ENCODE measurements around the gene MUSTN1.

The MUSTN1 gene

DNA sequence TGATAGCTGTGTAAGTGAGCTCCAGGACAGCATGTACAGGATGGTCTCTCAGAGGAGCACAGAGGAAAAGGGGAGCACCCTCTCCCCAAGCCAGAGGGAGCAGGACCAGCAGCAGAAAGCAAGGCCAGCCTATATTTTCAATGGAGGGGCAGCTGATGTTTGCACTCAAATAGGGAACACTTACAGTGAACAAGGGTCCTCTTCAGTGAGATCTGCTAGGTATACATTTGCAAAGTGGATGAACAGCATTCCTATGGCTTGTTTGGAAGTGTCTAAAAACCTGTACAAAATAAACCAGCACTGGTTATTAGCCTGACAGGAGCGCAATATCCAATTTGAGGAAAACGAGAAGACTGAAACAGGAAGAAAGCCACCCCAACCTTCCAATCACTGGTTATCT, 17.6 kb upstream of the MUSTN1 start:
- DNase-seq (ENCODE audit: low spot score), result no peak

DNA sequence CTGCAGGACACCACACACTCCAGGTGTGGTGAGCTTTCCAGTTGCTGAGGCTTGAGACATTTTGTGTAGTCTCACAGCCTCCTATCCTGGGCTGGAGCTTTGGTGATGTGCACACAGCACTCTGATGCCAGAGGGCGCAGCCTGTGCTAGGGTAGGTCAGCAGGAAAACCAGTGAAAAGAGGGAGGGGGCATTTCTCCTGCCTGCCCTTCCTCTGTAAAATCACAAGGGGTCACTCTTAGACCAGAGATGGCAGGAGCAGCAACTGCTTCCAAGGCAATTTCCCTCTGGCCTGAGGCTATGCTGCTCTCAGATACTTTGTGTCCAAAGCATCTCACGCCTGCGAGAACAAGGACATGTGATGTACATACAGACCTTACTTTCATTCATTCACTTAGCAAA, 16.5 kb upstream of the MUSTN1 start:
- DNase-seq (ENCODE audit: low spot score), result peak; percentile 42

DNA sequence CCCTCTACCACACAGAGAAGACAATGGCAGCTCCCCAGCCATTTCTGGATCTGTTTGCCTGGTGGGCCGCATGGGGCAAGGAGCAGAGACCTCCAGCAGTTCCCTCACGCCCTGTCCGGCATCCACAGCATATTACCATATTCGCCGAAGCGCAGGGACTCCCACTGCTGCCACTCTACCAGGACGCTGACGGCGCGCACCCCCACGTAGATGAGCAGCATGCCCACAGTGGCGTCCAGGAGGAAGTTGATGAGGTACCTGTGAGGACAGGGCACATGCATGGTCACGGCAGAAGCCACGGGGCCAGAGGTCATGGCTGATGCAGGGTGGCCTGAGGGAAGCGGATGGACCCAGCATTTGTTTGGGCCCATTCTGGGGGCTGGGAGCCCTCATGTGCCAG, 14.8 kb upstream of the MUSTN1 start:
- no peak for DNase-seq (ENCODE audit: low spot score)

DNA sequence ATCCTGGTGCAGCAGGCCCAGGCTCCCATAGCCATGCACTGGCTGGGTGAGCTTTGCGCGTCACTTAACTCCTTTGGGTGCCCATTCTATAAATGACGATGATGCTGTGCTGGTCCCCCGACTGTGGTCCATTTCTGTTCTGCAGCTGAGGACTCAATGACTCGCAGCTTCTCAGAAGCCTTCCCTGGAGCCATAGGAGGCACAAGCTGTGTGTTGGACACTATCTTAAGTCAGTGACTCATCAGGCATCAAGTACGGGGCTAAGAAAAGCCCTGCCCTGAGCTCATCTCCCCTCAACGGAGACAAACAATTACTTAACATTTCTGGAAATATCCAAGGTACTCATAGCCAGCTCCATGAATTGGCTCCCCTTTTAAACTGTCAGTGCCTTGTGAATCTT, 13.8 kb upstream of the MUSTN1 start:
- no peak for DNase-seq (ENCODE audit: low spot score)

GRCh38 chr3:52847726-52848125, 12.9 kb upstream of the MUSTN1 start:
- DNase-seq (ENCODE audit: low spot score), result no peak

- DNase-seq (ENCODE audit: low spot score), result no peak
Observed at GRCh38 chr3:52847241-52847640, 12.4 kb upstream of the MUSTN1 start.

- no peak for DNase-seq (ENCODE audit: low spot score)
Observed at GRCh38 chr3:52846432-52846965, 11.7 kb upstream of the MUSTN1 start.

GRCh38 chr3:52845691-52846431, 11.0 kb upstream of the MUSTN1 start:
- no peak for DNase-seq (ENCODE audit: low spot score)

- no peak for DNase-seq (ENCODE audit: low spot score)
Observed at GRCh38 chr3:52845157-52845556, 10.3 kb upstream of the MUSTN1 start.

DNA sequence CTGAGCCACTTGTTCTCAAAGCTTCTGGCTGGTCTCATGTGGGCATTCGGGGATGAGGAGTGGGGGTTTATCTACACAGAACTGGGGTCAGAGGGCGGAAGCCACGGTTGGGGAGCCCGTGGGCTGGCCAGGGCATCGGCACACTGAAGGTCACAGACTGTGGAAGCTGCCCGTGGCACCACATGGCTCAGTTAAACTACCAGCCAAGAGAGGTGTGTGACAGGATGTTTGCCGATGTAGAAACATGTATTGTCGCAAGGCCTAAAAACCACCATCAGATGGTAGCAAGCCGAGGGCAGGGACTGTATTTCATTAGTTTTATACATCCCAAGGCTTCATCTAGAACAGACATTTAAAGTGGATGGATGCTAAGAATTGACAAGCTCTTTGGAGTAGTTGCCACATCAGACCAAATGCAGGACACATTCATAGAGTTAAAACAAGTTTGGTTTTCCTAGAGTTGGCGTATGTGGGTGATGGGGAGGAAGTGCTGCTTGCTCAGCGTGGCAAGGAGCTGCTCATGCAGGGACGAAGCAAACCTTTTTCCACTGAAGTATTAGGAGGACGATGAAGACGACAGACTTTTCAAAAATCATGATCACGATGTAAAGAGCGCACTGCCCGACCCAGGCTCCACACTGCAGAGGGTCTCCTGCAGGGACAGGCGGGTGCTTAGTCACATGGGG, 9.6 kb upstream of the MUSTN1 start:
- DNase-seq (ENCODE audit: low spot score), result no peak

GRCh38 chr3:52843881-52844280, 9.1 kb upstream of the MUSTN1 start:
- no peak for DNase-seq (ENCODE audit: low spot score)

DNA sequence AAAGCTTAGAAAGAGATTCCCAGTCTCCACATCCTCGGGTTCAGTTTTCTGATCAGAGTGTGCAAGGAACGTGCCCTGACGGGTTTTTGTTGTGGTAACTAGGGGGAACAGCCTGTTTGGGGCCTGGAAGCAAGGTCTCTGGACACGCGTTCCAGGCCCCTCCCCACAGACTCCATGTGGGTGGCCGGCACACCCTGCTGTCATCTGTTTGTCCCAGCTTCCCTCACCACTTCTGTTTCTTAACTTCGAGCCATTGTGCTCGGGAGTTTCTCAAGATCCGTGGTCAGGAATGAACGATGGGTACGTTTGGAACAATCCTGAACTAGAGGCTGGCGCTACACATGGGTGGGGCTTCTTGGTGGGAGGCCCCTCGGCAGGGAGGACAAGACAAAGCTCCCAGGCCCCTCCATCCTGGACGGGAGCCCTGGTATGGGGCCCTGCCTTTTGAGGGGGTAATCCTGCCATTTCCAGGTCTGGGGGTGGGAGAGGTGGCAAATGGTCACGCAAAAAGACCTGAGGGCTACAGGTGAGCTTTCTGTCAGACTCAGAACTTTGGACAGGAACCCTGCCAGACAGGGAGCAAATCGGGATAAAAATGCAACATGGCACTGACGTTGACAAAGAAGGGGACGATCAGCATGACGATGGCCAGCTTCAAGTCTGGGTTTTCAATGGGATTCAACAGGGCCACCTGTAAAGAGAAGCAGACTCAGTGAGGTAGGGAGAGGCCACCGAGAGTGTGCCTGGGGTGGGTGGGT, 8.5 kb upstream of the MUSTN1 start:
- no peak for DNase-seq (ENCODE audit: low spot score)

- no peak for DNase-seq (ENCODE audit: low spot score)
Observed at GRCh38 chr3:52842424-52842823, 7.6 kb upstream of the MUSTN1 start.

DNA sequence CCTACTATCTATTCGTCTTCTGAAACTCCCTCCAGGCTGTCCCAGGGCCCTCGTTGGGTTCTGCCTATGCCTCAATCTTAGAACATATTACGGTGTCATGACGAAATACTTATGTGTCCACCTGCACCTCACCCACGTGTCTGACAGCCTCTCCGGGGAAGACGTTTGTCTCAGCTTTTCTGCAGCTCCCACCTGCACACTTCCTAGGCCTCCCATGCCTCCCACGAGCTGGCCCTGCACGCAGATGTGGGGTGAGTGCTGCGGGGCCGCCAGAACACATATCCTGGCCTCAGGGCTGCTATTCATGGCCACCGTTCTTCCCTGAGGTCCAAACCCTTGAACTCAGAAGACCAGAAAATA, 7.1 kb upstream of the MUSTN1 start:
- no peak for DNase-seq (ENCODE audit: low spot score)

DNA sequence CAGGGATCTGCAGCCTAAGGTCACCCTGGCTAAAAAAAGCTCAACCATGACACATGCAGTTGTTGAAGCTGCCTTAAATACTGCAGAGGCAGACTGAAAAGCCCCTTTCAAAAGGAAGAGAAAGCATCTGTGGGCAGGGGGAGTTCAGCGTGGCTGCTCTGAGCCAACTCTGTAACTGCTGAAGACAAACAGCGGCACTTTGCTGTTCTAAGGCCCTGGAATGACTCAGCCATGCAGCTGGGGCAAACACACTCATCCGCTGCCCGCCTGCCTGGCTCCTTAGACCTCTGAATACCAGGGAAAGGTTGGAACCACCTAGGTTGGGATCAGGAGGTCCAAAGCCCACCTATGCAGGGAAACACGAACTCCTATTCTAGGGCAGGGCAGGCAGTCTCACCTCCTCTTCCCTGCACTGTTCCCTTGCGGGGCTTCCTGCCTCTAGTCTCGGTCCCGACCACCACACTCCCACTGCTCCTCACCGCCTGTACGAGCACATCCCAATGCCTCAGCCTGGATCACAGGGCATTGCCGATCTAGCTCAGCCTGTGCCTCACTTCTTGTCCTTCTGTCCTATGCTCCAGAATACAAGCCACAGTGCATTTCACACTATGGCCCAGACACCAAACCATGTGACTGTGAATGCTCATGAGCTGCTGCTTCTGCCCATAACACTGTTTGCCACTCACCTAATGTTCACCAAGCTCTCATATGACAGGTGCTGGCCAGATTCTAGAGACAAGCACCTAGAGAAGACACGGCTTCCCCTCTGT, 6.6 kb upstream of the MUSTN1 start:
- no peak for DNase-seq (ENCODE audit: low spot score)

DNA sequence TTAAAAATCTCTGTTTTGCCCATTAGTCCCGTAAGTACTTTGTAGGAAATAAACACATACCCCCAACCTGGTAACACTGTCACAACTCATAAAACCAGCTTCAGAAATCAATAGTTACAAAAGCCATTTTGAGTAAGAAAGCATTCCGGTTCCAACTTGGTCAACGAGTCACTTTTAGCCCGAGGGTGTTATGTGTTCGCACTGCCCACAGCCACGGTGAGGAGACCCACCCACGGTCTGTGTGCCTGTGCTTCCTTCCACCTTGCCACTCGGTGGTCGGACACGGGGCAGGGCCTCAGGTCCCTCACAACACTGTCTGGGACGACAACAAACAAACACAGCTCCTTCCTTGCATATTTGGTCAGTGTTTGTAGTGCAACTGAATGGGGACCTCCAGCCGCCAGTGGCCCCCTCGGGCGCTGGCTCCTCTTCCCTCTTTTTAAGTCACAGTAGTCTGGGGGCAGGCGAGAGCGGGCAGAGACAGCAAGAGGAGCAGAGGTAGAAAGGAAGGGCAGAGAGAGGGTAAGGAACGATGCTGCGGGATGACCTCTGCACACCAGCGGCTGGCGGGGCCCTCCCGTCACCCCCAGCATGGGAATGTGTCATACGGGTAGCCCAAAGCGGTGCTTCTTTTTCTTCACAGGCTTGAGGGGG, 5.2 kb upstream of the MUSTN1 start:
- DNase-seq (ENCODE audit: low spot score), result no peak

GRCh38 chr3:52839268-52839575, 4.4 kb upstream of the MUSTN1 start:
- DNase-seq (ENCODE audit: low spot score), result no peak

DNA sequence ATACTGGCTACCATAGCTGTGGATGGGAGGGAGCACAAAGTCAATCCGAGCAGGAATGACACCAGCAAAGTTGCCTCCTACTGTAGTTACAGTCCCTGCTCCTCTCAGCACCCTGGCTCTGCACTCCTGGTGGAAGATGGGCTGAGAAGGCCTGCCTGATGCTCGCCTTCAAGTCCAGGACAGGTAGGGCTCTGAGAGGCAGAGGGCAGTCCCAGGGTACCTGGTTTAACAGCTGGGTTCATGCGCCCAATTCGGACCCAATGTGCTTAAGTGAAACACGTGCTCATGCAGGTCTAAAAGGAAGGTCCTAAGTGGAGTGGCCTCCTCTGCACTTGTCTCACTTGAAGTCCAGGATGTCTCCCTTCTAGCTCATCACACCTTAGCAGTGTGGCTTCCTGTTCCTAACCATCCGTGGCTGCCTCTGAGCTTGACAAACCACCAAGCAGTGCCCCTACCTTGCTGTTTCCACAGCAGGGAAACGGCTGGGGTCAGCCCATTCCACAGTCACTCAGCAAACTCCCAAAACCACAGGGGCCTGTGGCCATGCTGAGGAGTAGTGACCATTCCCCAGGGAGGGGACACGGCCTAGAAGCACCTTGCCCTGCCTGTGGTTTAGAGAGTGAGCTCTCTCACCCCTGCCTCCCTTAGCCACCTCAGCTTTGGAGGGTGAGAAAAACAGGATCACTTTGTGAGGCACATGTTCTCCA, 3.9 kb upstream of the MUSTN1 start:
- DNase-seq (ENCODE audit: low spot score), result peak; percentile 31

GRCh38 chr3:52836986-52837385, 2.2 kb upstream of the MUSTN1 start:
- no peak for DNase-seq (ENCODE audit: low spot score)

DNA sequence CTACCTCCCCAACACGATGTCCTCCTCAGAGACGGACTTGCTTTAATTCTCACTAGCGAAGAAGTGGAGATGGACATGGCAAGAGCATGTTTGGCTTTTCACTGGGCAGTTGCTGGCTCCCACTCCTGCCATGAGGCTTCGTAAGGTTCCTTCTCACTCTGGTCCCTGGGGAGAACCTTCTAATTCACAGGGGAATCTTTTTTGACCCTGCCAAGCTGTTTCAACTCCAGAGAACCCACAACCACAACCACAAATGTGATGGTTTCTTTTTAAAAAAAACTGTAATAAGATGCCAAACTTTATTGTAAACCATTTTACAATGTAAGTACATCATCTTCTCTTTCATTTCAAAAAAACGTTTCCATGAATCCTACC, 1.6 kb upstream of the MUSTN1 start:
- DNase-seq (ENCODE audit: low spot score), result no peak

- no peak for DNase-seq (ENCODE audit: low spot score)
Observed at GRCh38 chr3:52835766-52836470, 1.1 kb upstream of the MUSTN1 start.
